Hematopoietic multipotent progenitor cell treated with erythropoietin and hydrocortisone succinate and interleukin-3 and kit ligand, for 17 days (in vitro differentiated cells): ENCODE data around the gene OMA1.
"Not testable (repeated sequence)": the region's sequence is repeated elsewhere in the genome, so short reads cannot be mapped to it uniquely, and the experiment has no call there.

Experiments
- DNase-seq: peaks from one replicate; pipeline ENCODE4 v3.0.0-alpha.2; 2015; ENCODE audit warnings: low spot score

The OMA1 gene

DNA sequence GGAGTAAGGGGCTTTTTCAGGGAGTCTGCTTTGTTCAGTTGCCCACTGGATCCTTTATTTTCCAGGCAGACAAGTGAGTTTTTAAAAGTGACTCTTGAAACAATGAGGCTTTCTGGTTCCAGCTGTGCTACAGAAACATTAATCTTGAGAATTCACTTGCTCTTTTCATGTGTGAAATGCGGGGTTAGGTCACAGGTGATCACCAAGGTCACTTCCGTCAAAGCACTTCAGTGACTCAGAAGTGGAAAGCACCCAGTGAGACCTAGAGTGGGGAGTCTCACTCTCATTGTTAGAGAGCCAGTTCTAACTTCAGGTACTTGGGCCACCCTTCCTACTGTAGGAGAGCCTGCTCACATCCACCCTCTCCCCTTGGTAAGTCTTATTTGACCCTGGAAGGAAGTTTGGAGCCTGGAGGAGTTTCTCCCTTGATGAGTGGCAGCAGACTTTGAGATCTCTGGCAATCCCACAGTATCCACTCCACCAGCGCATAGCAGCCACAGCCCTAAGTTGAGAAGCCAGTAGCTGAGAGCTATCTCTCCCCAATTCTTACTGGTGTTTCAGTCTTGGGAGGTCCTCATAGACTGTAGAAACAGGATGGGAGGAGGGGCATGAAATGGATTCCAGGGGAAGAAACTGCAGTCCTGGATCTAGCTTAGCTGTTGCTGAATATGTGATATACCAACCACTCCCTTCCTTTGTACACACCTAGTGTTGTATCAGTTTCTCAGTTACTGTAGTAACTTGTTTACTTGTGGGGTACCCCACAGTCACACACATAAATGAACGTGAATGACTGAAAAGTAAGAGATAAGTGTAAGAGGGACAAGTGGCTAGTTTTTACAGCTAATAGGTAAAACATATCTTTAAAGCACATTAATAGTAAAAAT, 27.4 kb upstream of the OMA1 start:
- no peak for DNase-seq

DNA sequence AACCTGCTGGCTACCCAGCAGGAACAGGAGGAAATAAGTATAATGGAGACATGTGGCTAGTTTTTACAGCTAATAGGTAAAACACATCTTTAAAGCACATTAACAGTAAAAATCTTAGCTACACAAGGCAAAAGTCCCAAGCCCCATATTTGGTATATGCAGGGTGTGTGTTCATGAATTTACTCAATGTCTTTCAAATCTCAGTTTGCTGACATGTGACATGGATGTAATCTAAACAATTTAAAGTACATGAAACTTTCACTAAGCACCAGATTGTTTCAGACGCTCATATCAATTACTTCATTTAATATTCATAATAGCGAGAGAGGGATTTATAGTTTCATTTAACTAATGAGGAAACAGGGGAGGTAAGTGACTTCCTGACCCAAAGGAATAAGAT, 26.6 kb upstream of the OMA1 start:
- DNase-seq = no peak

DNA sequence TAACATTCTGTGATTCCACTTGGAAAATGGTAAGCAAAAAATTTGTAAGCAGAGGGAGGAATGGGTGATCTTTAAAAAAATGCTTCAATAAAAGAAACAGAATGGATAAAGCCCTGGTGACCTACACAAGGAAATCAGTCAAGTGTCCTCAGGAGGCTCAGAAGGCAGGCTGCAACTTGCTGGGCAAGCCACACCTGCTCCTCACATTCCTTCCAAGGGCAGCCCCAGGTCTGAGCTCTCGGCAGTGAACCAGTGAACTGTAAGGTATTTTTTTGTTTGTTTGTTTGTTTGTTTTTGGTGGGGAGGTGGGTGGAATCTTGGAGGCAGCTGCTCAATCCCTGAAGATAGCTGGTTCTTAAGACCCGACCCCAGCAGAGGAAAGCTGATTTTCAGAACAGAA, 26.2 kb upstream of the OMA1 start:
- DNase-seq = no peak

DNA sequence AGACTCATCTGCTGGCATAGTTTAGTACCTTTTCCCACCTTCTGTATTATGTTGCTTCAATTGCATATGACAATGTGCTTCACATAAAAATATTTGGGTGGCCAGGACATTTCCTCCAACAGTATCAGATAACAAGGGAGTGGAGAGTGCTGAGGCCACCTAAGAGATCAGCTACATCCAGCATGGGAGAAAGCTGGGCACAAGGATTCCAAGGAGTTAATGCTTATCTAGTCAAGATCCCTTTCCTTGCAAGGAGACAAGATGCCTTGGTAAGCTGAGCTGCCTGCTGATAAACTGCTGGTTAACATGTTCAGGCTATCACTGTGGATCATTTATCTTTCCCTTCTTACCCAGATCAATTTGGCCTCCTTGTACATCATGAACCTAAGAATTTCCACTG, 25.1 kb upstream of the OMA1 start:
- no peak for DNase-seq

DNA sequence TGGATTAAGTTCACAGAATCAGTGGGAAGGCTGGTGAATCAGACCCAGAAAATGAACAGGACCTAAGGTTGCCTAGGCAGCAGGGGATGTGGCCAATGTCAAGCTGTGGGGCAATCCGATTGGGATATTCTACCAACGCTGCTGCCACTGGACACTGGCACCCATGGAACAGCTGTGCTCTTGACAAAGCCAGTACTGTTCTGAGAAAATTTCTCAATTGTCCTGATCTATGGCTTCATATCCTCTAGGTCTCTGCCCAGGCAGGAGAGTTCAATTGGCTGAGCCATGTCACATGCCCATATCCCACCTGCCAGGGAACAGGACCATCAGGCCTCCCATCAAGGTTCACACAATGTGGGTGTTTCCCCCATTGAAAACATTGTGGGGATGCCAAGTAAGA, 24.3 kb upstream of the OMA1 start:
- no peak for DNase-seq

DNA sequence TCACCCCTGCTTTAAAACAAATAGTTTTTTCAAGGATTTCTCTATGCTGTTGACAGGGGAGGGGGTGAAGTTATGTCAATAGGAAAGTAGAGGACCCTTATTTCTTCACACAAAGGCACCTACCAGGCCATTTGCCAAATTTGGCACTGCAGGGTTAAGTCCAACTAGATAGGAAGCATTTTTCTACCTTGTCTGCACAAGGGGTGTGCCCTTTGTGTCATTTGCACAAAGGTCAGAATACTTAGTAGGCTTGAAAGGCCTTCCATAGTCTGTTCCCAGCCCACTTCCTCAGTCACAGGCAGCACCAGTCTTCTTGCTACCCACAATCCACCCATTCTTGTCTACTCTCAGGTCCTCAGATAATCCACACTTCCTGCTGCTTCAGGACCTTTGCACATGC, 23.6 kb upstream of the OMA1 start:
- no peak for DNase-seq

DNA sequence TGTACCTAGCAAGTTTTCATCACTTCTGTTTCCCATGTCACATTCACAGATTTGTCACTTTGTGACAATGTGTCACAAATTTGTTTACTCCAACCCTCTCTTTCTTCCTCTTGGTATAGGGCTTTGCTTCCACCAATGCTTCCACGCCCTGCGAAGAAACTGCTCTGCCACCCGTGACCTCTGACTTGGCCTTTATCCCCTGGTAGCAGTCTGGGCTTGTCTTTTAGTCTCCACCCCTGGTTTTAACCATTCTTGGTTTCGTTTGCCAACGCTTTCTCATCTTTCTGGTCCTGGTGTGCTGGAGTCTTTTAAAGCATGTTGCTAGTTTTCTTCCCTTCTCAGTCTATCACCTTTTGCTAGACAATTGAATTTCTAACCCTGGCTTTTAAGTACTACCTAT, 22.4 kb upstream of the OMA1 start:
- no peak for DNase-seq

DNA sequence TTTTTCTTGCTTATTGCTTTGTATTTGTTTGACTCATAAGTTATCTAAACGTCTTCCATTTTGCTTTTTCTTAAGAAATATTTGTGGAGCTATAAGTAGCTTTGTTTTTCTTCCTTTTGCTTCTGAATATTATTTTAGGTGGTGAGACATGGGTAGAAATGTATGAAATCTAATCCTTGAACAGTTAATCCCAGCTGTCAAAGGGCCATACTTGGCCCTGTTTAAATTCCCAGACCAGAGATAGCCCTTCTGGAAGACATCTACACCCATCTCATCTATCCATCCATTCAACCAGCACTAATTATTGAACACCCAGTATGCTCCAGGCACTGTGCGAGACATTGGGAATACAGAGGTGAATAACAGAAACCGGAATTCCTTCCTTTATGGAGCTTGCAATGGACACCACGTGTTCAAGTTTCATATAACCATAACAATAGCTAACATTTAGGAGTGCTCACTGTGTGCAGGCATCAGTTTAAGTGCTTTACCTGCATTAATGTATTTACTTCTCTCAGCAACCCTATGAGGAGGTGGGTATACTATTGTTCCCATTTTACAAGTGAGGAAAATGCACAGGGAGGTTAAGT, 21.8 kb upstream of the OMA1 start:
- no peak for DNase-seq

DNA sequence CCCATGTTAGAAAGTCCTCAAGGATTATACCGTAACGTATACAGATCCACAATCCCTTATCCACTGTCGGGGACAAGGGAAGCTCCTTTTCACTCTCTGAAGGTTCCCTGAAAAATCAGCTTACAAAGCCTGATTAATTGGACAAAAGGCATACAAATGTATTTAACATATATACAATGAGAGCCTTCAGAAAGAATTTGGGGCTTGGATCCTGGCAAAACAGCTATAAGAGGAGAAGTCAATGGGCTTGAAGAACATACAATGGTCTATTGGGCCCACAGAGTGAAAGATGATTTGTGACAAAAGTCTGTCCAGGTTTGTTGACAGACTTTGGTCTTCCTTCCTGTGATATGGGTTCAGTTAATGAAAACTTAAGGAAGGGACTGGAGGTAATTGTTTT, 19.8 kb upstream of the OMA1 start:
- DNase-seq = no peak

DNA sequence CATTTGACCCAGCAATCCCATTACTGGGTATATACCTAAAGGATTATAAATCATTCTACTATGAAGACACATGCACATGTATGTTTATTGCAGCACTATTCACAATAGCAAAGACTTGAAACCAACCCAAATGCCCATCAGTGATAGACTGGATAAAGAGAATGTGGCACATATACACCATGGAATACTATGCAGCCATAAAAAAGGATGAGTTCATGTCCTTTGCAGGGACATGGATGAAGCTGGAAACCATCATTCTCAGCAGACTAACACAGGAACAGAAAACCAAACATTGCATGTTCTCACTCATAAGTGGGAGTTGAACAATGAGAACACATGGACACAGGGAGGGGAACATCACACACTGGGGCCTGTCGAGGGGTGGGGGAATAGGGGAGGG, 17.2 kb upstream of the OMA1 start:
- not testable (repeated sequence) for DNase-seq

DNA sequence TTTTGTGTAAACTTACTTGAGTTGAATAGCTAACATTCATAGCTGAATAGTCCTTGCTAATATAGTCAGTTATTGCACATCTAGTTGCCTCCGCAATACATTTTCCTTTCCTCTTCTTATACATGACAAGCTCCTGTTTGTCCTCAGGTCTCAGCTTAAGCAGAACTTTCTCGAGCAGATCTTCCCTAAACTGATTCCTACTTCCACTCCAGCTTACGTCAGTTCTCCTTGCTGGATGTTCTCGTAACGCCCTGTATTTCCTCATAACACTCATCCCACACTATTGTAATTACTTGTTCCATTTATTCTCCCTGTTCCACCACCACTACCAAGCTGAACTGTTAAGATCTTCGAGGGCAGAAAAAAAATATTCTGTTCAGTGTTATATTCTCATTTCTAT, 15.1 kb upstream of the OMA1 start:
- DNase-seq = no peak

DNA sequence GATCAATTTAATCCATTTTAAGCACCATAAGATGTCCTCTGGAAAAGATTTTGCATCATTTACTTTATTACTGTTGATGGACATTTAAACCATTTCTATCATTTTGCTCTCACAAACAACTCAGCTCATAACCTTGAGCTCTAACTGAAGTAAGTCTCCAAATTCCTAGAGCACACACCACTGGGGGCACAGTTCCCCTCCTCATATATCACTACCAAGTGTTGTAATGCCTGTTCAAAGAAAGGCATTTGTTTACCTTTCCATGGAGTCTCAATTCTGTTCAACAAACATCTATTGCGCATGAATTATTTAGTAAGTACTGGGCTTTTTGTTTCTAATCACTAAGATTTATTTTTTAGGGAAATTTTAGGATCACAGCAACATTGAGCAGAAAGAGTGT, 8.9 kb upstream of the OMA1 start:
- DNase-seq = no peak

DNA sequence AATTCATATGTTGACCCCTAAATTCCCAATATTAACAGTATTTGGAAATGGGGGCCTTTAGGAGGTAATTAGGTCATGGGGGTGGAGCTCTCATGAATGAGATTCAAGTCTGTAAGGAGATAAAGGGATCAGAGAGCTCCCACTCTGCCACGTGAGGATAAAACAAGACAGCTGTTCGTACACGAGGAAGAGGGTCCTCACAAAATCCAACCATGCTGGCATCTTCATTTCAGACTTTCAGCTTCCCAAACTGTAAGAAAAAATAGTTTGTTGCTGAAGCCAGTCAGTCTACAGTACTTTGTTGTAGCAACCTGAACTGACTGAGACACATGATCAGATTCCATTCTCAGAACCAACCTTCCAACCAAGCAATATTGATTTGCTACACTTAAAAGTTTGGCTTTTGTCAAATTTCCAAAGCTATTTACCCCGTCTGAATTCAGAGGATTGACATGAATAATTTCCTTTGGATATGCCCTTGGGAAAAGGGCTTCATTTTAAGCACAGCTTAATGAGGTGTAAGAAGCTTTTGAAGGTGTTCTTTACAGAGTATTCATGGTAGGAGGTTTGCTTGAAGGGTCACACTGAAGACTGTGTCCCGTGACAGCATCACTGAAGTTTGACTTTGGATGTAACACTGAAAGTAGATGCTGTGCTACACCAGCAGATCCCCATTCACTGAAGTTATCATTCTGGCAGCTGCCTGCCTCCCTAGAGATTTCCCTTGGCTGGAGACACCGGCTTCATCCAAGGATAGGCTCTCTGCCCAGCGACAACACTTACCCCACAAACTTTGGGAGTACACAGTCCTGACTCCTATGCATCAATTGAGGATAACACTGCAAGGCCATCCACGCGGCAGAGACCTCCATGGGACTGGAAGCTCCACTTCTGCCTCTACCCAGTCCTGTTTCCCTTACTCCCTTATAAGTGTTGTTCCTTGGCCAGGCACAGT, 4.9 kb upstream of the OMA1 start:
- DNase-seq = no peak

DNA sequence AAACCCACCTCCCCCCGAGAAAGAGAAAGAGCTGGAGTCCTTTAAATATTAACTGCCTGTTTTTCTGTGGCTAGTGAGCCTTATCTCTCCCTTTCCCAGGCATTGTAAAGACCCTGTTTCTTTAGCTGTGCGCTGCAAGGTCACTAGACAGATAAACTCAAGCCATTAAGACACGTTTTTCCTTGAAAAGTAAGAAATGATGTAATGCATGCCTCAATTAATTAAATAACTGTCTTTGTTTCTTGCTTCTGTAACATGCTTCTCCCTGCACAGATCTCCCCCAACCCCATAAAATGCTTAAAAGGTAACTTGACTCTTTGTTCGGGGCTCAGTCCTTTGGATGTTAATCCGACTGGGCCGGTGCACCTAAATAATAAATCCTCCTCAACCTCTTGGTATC, 2.8 kb upstream of the OMA1 start:
- DNase-seq = not testable (repeated sequence)

DNA sequence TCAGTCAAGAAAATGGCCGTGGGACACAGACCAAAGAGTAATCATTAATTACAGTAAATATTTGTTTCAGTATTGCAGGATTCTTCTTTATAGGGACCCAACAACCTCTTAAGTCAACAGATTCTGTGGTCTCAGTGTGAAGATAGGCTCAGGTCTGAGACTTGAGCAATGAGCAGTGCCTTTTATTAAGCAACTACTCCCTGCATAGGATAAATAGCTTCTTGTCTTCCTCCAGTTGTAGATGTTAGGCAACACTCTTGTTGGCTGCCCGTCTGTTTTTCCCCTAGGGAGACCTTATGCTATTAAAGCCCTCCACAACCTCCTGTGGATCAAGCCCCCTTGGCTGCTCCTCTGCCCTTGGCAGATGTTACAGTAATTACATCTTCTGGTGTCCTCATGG, 1.8 kb upstream of the OMA1 start:
- no peak for DNase-seq

DNA sequence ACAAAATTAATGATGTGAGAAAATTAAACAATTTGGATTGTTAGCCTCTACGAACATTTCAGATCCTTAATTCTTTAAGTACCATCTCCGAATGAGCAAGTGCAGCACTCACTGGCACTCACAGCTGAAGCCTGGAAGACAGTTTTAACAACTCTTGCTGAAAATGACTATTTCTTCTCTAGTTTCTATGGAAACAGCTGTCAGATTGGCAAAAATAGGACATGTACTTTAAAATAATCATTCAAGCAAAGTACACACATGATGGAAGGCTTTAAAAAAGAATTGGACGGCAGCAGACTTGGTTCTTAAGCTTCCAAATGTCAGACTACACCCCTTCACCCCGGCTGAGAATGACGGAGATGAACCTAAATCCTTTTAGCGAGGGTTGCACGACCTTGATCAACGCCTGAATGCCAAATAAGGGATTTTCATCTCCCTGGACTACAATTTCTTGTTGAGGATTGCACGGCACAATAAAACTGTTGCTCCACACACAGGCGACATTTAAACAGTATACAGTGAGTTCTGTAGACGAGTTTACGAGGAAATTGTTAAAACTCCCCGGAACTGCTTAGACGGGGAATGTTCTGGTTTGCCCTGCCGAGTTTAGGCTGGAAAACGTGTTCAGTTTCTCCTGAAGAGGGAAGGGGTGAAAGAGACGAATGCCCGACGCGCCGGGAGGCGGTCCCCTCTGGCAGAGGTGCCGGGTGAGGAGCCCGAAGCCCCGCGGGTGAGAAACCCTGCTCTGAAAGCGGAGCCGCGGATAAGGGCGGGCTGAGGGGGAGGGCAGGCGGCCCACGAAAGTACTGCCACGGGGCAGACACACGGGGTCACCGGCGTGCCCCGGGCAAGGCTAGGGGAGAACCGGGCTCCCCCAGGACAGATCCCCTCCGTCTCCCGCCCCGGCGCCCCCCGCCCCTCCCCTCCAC, 671 bp downstream of the OMA1 start:
- DNase-seq = peak; percentile 72

DNA sequence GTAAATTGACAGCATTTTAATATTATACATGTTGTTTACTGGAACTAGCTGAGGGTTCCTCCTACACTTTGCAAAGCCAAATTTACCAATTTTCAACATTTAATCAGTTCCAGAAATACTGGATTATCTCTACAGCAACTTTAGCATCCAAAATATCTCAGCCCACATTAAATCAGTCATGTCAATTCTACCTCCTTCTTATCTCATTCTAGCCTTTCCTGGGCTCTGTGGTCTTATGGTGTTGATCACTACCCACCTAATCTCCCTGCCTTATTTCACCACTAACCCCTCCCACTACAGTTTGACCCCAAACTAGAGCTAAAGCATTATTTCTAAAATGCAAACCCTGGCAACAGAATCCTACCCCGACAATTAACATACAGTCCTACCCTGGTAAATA, 3.3 kb downstream of the OMA1 start:
- no peak for DNase-seq

DNA sequence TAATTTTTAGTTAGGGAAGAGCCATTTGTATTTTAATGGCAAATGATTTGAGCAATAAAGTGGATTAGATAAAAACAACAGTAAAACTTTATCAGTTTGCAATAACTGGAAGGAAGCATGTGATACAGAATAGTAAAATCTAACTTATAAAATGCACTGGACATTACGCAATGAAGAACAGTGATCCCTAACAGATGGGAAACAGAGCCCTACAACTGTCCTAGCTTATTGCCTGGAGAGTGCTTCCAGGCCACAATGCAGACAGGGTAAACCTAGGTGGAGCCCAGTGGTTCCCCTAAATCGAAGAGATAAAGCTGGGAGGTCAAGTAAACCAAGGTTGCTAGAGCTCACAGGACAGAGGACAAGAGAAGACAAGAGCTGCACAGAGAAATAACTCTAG, 7.0 kb downstream of the OMA1 start:
- no peak for DNase-seq

DNA sequence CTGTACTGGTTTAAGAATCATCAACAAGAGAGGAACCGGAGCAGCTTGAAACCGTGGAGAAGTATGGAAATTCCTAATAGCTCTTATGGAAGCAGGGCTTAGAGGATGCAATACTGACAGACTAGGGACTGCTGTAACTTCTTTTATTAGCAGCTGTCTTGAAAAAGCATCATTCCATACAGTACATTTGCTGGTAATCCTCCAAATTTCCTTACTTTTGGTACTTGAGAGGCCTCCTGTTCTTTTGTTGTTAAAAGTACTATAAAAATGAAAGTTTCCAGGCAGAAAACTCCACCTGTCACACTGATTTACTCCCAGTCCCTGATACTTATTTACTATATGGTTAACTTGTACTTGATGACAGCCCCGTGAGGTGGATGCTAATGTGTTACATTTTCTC, 7.7 kb downstream of the OMA1 start:
- no peak for DNase-seq

DNA sequence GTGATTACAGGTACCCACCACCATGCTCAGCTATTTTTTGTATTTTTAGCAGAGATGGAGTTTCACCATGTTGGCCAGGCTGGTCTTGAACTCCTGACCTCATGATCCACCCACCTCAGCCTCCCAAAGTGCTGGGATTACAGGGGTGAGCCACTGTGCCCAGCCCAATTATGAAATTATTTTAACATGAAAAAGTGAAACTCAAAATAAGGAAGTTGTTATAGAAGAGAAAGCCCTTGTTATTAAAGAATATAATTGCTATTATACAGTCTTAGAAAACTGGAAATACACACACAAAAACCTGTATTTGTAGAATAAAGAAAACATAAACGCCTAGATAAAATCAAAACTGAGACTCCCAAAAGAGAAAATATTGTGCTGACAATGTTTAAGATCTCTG, 14.7 kb downstream of the OMA1 start:
- DNase-seq = not testable (repeated sequence)

DNA sequence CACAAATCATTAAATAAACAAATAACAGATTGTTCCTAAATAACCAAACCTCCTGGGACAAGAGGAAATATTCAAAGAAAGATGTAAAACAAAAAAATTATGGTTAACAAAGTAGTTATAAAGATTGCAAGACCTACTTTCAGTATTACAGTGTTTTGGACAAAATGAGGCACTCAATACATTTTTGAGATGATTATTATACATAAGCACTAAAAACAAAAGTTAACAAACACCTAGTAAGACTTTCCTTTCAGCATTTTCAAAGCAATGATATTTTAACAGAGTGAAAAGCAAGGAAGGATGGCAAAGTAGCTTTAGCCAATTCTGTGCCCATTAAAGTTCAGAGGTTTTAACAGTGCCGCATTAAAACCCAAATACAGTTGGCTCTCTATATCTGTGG, 17.2 kb downstream of the OMA1 start:
- no peak for DNase-seq

DNA sequence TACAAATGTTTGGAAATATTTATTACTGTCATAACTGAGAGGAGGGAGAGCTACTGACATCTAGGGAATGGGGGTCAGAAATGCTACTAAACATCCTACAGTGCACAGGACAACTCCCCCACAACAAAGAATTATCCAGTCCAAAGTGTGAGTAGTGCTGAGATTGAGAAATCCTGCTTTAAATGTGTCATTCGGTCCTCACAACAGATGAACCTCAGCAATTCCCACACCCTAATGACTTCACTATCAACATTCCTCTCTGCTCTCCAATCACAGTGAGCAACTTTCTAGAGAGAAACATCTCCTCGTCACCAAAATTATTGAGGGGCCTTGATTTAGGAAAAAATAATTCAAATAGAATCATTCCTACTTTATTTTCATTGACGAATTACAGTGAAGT, 18.0 kb downstream of the OMA1 start:
- no peak for DNase-seq
